Measurements from ENCODE around the gene TFPT.

TFPT gene

DNA sequence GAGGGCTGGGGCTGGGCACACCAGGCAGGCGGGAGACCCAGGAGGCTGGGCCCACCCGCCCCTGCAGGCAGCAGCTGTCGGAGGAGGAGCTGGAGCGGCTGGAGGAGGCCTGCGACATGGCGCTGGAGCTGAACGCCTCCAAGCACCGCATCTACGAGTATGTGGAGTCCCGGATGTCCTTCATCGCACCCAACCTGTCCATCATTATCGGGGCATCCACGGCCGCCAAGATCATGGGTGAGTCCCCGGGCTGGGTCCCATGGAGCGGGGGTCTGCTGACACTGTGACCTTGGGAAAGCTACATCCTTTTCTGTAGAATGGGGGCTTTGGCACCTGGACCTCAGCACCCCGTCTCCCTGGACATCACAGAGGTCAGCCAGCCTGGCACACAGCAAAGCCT, 8.2 kb upstream of the TFPT start:
- TF ChIP-seq, protein P1, sequence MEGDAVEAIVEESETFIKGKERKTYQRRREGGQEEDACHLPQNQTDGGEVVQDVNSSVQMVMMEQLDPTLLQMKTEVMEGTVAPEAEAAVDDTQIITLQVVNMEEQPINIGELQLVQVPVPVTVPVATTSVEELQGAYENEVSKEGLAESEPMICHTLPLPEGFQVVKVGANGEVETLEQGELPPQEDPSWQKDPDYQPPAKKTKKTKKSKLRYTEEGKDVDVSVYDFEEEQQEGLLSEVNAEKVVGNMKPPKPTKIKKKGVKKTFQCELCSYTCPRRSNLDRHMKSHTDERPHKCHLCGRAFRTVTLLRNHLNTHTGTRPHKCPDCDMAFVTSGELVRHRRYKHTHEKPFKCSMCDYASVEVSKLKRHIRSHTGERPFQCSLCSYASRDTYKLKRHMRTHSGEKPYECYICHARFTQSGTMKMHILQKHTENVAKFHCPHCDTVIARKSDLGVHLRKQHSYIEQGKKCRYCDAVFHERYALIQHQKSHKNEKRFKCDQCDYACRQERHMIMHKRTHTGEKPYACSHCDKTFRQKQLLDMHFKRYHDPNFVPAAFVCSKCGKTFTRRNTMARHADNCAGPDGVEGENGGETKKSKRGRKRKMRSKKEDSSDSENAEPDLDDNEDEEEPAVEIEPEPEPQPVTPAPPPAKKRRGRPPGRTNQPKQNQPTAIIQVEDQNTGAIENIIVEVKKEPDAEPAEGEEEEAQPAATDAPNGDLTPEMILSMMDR (IDR thresholded peaks at IDR 0.05): no peak
- Histone ChIP-seq H3K9me3 (no peaks in the 10 kb centered on the region), H3K36me3 (peaks cover 88 to 99% (median 93%) of the 10 kb centered on the region in 3 donors), H3K4me1 (no peaks in the 10 kb centered on the region), H3K27me3 (no peaks in the 10 kb centered on the region), H3K4me3 (no peak overlapping the region), H3K27ac (no peak overlapping the region)
- DNase-seq: no peak
- intact Hi-C loops (cut with DNase I; ENCODE audit: low total_unique reads): no loop called here

DNA sequence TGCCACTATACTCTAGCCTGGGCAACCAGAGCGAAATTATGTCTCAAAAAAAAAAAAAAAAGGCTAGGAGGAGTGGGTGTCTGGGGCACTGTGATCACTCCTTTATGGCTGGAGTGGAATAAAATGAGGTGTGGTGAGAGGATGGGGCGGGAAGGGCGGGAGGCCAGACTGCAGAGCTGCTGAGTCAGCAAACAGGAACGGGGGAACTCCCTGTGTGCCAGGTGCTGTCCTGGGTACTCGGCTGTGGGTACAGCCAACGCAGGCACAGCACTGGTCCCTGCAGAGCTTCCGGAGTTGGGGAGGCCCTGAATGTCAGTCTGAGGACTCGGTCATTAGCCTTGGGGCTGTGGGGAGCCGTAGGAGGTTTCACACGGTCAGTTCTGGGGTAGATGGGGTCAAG, 5.8 kb upstream of the TFPT start:
- Histone ChIP-seq H3K27me3 (no peaks in the 10 kb centered on the region), H3K4me3 (no peak overlapping the region), H3K27ac (no peak overlapping the region), H3K36me3 (peaks cover 72 to 85% (median 77%) of the 10 kb centered on the region in 3 donors), H3K4me1 (peaks cover 0 to 10% (median 9%) of the 10 kb centered on the region in 4 donors), H3K9me3 (no peaks in the 10 kb centered on the region)
- intact Hi-C loops (cut with DNase I; ENCODE audit: low total_unique reads): no loop called here
- TF ChIP-seq, protein P1 (IDR thresholded peaks at IDR 0.05): no peak
- no peak for DNase-seq

DNA sequence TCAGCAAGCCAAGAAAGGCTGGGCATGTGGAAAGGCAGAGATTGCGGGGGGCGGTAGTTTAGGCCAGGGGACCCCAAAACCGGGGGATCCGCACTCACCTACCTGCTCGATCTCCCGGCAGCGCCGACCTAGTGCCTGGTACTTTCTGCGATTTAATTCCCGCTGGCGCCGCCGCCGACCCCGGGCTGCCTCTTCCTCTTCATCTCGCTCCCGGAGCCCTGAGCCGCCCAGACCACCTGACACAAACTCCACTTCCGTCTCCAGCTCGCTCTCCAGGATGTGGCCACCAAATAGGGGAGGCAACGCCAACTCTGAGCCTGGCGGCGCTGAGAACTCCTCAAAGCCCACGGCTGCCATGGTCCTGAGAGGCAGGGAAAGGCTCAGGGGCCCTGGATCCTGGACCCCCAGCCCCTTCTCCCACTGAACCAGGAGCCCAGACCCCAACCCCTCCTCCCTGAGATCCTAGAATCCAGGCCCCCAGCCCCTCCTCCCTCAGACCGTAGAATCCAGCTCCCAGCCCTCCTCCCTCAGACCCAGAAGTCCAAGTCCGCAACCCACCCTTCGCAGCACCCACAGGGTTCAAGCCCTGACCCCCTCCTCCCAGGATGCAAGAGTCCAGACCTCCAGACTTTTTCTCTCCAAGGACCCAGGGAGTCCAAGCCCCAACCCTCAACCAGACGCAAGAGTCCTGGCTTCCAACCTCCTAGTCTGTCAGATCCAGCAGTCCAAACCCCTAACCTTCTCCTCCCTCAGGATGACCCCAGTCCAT, 933 bp downstream of the TFPT start:
- Histone ChIP-seq H3K27ac (peak overlapping the region; percentile 88 to 91), H3K27me3 (no peaks in the 10 kb centered on the region), H3K36me3 (peaks cover 26 to 36% (median 35%) of the 10 kb centered on the region in 3 donors), H3K4me3 (peak overlapping the region; percentile 80 to 82), H3K4me1 (peaks cover 0 to 28% (median 25%) of the 10 kb centered on the region in 4 donors), H3K9me3 (no peaks in the 10 kb centered on the region)
- TF ChIP-seq, protein P1 (IDR thresholded peaks at IDR 0.05): no peak
- intact Hi-C loops (cut with DNase I; ENCODE audit: low total_unique reads): no loop called here
- peak in 1 of 2 donors; percentile 41 for DNase-seq

DNA sequence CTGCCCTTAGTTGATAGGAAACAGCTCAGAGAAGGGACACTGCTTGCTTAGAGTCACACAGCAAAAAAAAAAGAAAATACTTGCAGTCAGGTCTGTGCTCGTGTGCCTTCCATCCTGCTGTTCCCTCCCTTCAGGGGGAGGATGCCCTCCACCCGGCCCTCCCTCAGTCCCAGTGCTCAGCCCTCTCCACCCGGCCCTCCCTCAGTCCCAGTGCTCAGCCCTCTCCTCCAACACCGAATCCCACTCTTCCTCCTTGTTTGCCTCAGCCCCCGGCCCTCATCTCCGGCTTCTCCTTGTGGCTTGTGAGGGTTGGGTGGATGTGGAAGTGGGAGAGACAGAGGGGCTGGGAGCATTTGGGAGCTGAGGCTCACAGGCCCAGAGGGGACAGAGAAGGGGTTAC, 5.8 kb downstream of the TFPT start:
- intact Hi-C loops (cut with DNase I; ENCODE audit: low total_unique reads): no loop called here
- no peaks in the 10 kb centered on the region for H3K9me3 ChIP-seq
- H3K27ac ChIP-seq: no peak overlapping the region
- DNase-seq: no peak
- H3K4me1 ChIP-seq: peaks cover 0 to 10% (median 9%) of the 10 kb centered on the region in 4 donors
- peaks cover 44 to 60% (median 55%) of the 10 kb centered on the region in 3 donors for H3K36me3 ChIP-seq
- TF ChIP-seq, protein P1 (IDR thresholded peaks at IDR 0.05): no peak
- no peaks in the 10 kb centered on the region for H3K27me3 ChIP-seq
- no peak overlapping the region for H3K4me3 ChIP-seq

DNA sequence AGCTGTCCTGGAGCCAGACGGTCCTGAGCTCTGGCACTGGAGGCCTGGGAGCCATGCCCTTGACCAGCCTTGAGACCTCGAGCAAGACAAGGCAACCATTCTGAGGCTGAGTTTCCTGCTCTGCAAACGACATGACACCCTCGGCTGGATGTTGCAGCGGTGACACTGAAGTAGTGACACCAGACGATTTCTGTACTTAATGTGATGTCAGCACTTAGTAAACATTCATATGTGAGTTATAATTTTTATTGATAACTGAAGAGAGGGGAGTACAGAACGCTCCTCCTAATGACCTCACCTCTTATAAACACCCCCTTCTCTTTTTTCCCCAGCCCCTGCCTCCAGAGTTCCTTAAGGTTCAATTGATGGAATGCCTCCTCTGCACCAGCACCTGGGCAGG, 7.0 kb downstream of the TFPT start:
- no peaks in the 10 kb centered on the region for H3K27me3 ChIP-seq
- no peaks in the 10 kb centered on the region for H3K9me3 ChIP-seq
- intact Hi-C loops (cut with DNase I; ENCODE audit: low total_unique reads): no loop called here
- H3K27ac ChIP-seq: no peak overlapping the region
- TF ChIP-seq, protein P1 (IDR thresholded peaks at IDR 0.05): no peak
- no peak for DNase-seq
- peaks cover 44 to 60% (median 55%) of the 10 kb centered on the region in 3 donors for H3K36me3 ChIP-seq
- no peak overlapping the region for H3K4me3 ChIP-seq
- peaks cover 0 to 12% (median 3%) of the 10 kb centered on the region in 4 donors for H3K4me1 ChIP-seq
